Uterus (tissue), 2 donors: ENCODE measurements around the gene SGMS1.

Source experiments
- POLR2A ChIP-seq, 2 donors: fragments of 450-650 bp; IDR thresholded peaks; one replicate each; pipeline ENCODE4 v1.6.1; 2016; ENCODE audit warnings: antibody characterized with exemption in 2 of 2, mild to moderate bottlenecking in 1 of 2, moderate library complexity in 1 of 2
- TF ChIP-seq, protein P1 (sequence below), 4 experiments: fragments of 200-600 bp in 2 of 4; fragments of 450-650 bp in 2 of 4; sonication (generic) in 2 of 4; IDR thresholded peaks; one replicate each; pipeline ENCODE4 v1.5.1; 2016 to 2019; ENCODE audit warnings: antibody characterized with exemption in 4 of 4, mild to moderate bottlenecking in 2 of 4, moderate library complexity in 1 of 4

DNA sequence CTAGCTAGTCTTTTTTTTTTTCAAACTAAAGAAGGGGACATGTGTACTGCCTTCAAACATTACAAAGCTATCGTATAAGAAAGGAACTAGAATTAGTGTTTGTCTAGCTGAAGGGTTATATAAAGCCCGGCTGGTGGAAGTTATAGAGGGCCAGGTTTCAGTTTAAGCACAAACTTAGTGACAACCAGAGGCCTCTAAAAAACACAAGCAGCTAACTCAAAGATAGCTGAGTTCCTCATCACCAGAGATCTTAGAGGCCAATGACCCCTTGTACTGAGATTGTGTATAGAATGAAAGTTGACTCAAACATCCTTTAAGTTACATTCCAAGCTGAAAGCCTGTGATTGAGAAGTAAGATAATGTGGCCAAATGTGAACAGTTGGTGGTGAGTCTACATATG, 28.1 kb upstream of the SGMS1 start:
- TF ChIP-seq POLR2A (IDR thresholded peaks at IDR 0.05): no peak
- TF ChIP-seq, protein P1, sequence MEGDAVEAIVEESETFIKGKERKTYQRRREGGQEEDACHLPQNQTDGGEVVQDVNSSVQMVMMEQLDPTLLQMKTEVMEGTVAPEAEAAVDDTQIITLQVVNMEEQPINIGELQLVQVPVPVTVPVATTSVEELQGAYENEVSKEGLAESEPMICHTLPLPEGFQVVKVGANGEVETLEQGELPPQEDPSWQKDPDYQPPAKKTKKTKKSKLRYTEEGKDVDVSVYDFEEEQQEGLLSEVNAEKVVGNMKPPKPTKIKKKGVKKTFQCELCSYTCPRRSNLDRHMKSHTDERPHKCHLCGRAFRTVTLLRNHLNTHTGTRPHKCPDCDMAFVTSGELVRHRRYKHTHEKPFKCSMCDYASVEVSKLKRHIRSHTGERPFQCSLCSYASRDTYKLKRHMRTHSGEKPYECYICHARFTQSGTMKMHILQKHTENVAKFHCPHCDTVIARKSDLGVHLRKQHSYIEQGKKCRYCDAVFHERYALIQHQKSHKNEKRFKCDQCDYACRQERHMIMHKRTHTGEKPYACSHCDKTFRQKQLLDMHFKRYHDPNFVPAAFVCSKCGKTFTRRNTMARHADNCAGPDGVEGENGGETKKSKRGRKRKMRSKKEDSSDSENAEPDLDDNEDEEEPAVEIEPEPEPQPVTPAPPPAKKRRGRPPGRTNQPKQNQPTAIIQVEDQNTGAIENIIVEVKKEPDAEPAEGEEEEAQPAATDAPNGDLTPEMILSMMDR (IDR thresholded peaks at IDR 0.05): no peak
